ENCODE results near the gene STAC.

Gene STAC

GRCh38 chr3:36380221-36381031 lies at the start of gene STAC:
STAC (plus strand) TSS chr3:36380504; CDS start chr3:36380644, 140 bp downstream.
- DNase-seq, result no peak

- no peak for DNase-seq
Observed at GRCh38 chr3:36332139-36332538, 48.2 kb upstream of the STAC start.

- DNase-seq, result no peak
Observed at GRCh38 chr3:36362216-36362615, 18.1 kb upstream of the STAC start.

GRCh38 chr3:36362973-36363372 lies 17.3 kb upstream of the STAC start:
- DNase-seq, result no peak

GRCh38 chr3:36364260-36364659 lies 16.0 kb upstream of the STAC start:
- no peak for DNase-seq

GRCh38 chr3:36365829-36366228 lies 14.5 kb upstream of the STAC start:
- no peak for DNase-seq

- DNase-seq, result no peak
Observed at GRCh38 chr3:36366308-36366707, 14.0 kb upstream of the STAC start.

GRCh38 chr3:36367912-36368573 lies 12.3 kb upstream of the STAC start:
- DNase-seq, result no peak

GRCh38 chr3:36372534-36372935 lies 7.8 kb upstream of the STAC start:
- no peak for DNase-seq

- no peak for DNase-seq
Observed at GRCh38 chr3:36373084-36373483, 7.2 kb upstream of the STAC start.

GRCh38 chr3:36373666-36374065 lies 6.6 kb upstream of the STAC start:
- DNase-seq, result no peak

GRCh38 chr3:36379872-36380220 lies 458 bp upstream of the STAC start:
- DNase-seq, result no peak

- no peak for DNase-seq
Observed at GRCh38 chr3:36381311-36381956, 1.1 kb downstream of the STAC start.

GRCh38 chr3:36393563-36393962 lies 13.3 kb downstream of the STAC start:
- no peak for DNase-seq

GRCh38 chr3:36394176-36394575 lies 13.9 kb downstream of the STAC start:
- DNase-seq, result no peak

GRCh38 chr3:36397841-36398240 lies 17.5 kb downstream of the STAC start:
- no peak for DNase-seq

- no peak for DNase-seq
Observed at GRCh38 chr3:36399933-36400332, 19.6 kb downstream of the STAC start.

GRCh38 chr3:36401056-36401455 lies 20.8 kb downstream of the STAC start:
- DNase-seq, result no peak

- DNase-seq, result no peak
Observed at GRCh38 chr3:36403661-36404060, 23.4 kb downstream of the STAC start.

- DNase-seq, result no peak
Observed at GRCh38 chr3:36405190-36405589, 24.9 kb downstream of the STAC start.

GRCh38 chr3:36408146-36408545 lies 27.8 kb downstream of the STAC start:
- DNase-seq, result no peak

GRCh38 chr3:36409862-36410261 lies 29.6 kb downstream of the STAC start:
- no peak for DNase-seq

- no peak for DNase-seq
Observed at GRCh38 chr3:36411587-36411986, 31.3 kb downstream of the STAC start.

GRCh38 chr3:36416599-36416998 lies 36.3 kb downstream of the STAC start:
- no peak for DNase-seq

Data from 8988T (cell line).